Thyroid gland (tissue), 4 donors: ENCODE results near the gene PPP6R1.

Experiments used
- POLR2A ChIP-seq, 2 donors: fragments of 450-650 bp; IDR thresholded peaks; one replicate each; pipeline ENCODE4 v1.6.1; 2017; ENCODE audit warnings: antibody characterized with exemption in 2 of 2, mild to moderate bottlenecking in 2 of 2, moderate library complexity in 1 of 2
- TF ChIP-seq, protein P1 (sequence below), 6 experiments: fragments of 200-600 bp in 3 of 6; fragments of 450-650 bp in 3 of 6; sonication (generic) in 3 of 6; IDR thresholded peaks; one replicate each; pipeline ENCODE4 v1.5.1; 2016 to 2019; ENCODE audit warnings: antibody characterized with exemption in 6 of 6, mild to moderate bottlenecking in 2 of 6, inconsistent platforms in 1 of 6, moderate library complexity in 1 of 6

- TF ChIP-seq, protein P1, sequence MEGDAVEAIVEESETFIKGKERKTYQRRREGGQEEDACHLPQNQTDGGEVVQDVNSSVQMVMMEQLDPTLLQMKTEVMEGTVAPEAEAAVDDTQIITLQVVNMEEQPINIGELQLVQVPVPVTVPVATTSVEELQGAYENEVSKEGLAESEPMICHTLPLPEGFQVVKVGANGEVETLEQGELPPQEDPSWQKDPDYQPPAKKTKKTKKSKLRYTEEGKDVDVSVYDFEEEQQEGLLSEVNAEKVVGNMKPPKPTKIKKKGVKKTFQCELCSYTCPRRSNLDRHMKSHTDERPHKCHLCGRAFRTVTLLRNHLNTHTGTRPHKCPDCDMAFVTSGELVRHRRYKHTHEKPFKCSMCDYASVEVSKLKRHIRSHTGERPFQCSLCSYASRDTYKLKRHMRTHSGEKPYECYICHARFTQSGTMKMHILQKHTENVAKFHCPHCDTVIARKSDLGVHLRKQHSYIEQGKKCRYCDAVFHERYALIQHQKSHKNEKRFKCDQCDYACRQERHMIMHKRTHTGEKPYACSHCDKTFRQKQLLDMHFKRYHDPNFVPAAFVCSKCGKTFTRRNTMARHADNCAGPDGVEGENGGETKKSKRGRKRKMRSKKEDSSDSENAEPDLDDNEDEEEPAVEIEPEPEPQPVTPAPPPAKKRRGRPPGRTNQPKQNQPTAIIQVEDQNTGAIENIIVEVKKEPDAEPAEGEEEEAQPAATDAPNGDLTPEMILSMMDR (IDR thresholded peaks at IDR 0.05) = no peak
- no peak for TF ChIP-seq POLR2A (IDR thresholded peaks at IDR 0.05)
These were observed 10.5 kb upstream of the PPP6R1 start for GRCh38 chr19:55269299-55269698.
